ENCODE measurements around the gene CACNA1E.

CACNA1E gene

GRCh38 chr1:181485287-181486097 lies 2.2 kb downstream of the CACNA1E start:
- DNase-seq, result peak in 1 of 2 experiments; percentile 26

GRCh38 chr1:181486098-181486420 lies 2.7 kb downstream of the CACNA1E start:
- no peak for DNase-seq

- DNase-seq, result no peak
Measured at GRCh38 chr1:181488866-181489265, 5.5 kb downstream of the CACNA1E start.

GRCh38 chr1:181490276-181490675 lies 7.0 kb downstream of the CACNA1E start:
- DNase-seq, result no peak

- no peak for DNase-seq
Measured at GRCh38 chr1:181490740-181491712, 7.7 kb downstream of the CACNA1E start.

- DNase-seq, result no peak
Measured at GRCh38 chr1:181493166-181493565, 9.8 kb downstream of the CACNA1E start.

GRCh38 chr1:181493885-181494284 lies 10.6 kb downstream of the CACNA1E start:
- DNase-seq, result no peak

GRCh38 chr1:181496759-181497158 lies 13.4 kb downstream of the CACNA1E start:
- DNase-seq, result no peak

- DNase-seq, result no peak
Measured at GRCh38 chr1:181497870-181498269, 14.6 kb downstream of the CACNA1E start.

GRCh38 chr1:181499825-181500224 lies 16.5 kb downstream of the CACNA1E start:
- DNase-seq, result no peak

- DNase-seq, result no peak
Measured at GRCh38 chr1:181500636-181501035, 17.3 kb downstream of the CACNA1E start.

GRCh38 chr1:181501612-181502011 lies 18.3 kb downstream of the CACNA1E start:
- no peak for DNase-seq

- DNase-seq, result no peak
Measured at GRCh38 chr1:181503171-181503810, 20.0 kb downstream of the CACNA1E start.

GRCh38 chr1:181504399-181504842 lies 21.1 kb downstream of the CACNA1E start:
- peak; percentile 27 for DNase-seq

GRCh38 chr1:181506563-181507353 lies 23.4 kb downstream of the CACNA1E start:
- DNase-seq, result no peak

- no peak for DNase-seq
Measured at GRCh38 chr1:181508486-181509165, 25.3 kb downstream of the CACNA1E start.

- DNase-seq, result peak in 1 of 2 experiments; percentile 96
Measured at GRCh38 chr1:181513786-181514297, 30.5 kb downstream of the CACNA1E start.

GRCh38 chr1:181514298-181515290 lies 31.3 kb downstream of the CACNA1E start:
- DNase-seq, result peak; percentile 96 to 97

GRCh38 chr1:181516706-181517105 lies 33.4 kb downstream of the CACNA1E start:
- no peak for DNase-seq

GRCh38 chr1:181517181-181517875 lies 34.0 kb downstream of the CACNA1E start:
- DNase-seq, result no peak

Measured in NCI-H187 (cell line).